Fibroblast of skin of left quadriceps (primary cell): ENCODE data around the gene TRMT6.

Experiments
- DNase-seq, 2 experiments: peaks; one replicate each; pipeline ENCODE4 v3.0.0-alpha.2; 2013; ENCODE audit warnings: low read depth in 2 of 2

The TRMT6 gene

GRCh38 chr20:5895626-5896025, 54.7 kb downstream of the TRMT6 start:
- no peak for DNase-seq

GRCh38 chr20:5893621-5894020, 56.7 kb downstream of the TRMT6 start:
- no peak for DNase-seq

GRCh38 chr20:5893052-5893451, 57.3 kb downstream of the TRMT6 start:
- no peak for DNase-seq

GRCh38 chr20:5890773-5891441, 59.4 kb downstream of the TRMT6 start:
- no peak for DNase-seq

GRCh38 chr20:5888041-5888440, 62.3 kb downstream of the TRMT6 start:
- no peak for DNase-seq

GRCh38 chr20:5887386-5887785, 62.9 kb downstream of the TRMT6 start:
- no peak for DNase-seq
